HCT116 (cell line): ENCODE measurements around the gene HIC1. TPM values are rescaled to one million over a fixed set of nuclear protein-coding genes. Genes with fewer than 3 reads are reported as not detected.

Experiments
- ATAC-seq: fragments of 200-7000 bp; cut with Tn5 transposase; 2 replicates; pipeline ENCODE4 v1.9.1; 2020; ENCODE audit warnings: mild to moderate bottlenecking, moderate library complexity
- BruUV-seq: library from RNA; stranded (reverse); fragments of 400-500 nt; replicated peaks from 2 replicates; lab custom pipeline; 2021; lab: Mats Ljungman, UMichigan
- CTCF ChIA-PET: fragments of 300-600 bp; sonication (Branson Sonifier 250); formaldehyde crosslinking; loops from one replicate; lab custom pipeline; 2021; ENCODE audit warnings: antibody characterized with exemption; lab: Charles Lee
- POLR2A ChIA-PET: fragments of 300-600, 350-600 bp; sonication (Branson Sonifier 250); formaldehyde crosslinking; loops from one replicate; lab custom pipeline; 2021; ENCODE audit warnings: antibody characterized with exemption; lab: Charles Lee
- RAD21 ChIA-PET, 2 experiments: fragments of 300-600 bp; sonication (Branson Sonifier 250); formaldehyde crosslinking; loops; one replicate each; lab custom pipeline; 2023; ENCODE audit warnings: low total read pairs in 2 of 2; ENCODE audit not compliant: uncharacterized antibody in 2 of 2, unreplicated experiment in 2 of 2, low non-redundant PET in 1 of 2; lab: Charles Lee
- DNase-seq: peaks from one replicate; pipeline ENCODE4 v3.0.0-alpha.2; 2010; ENCODE audit warnings: low read depth, low spot score
- H2AFZ ChIP-seq: fragments of 200-600 bp; shearing (Covaris generic), sonication (generic); 2 replicates; pipeline ENCODE4 v1.6.1; 2017; ENCODE audit warnings: low read depth, mixed run types, mixed read lengths, antibody characterized with exemption, low read length; ENCODE audit not compliant: poor library complexity, severe bottlenecking
- H3K27ac ChIP-seq: 2 replicates; pipeline ENCODE4 v1.5.1; 2012; ENCODE audit warnings: low read depth, low read length
- H3K27me3 ChIP-seq: fragments of 200-600 bp; sonication (generic); 2 replicates; pipeline ENCODE4 v1.6.1; 2016; ENCODE audit warnings: mixed run types, low read length, mixed read lengths; ENCODE audit not compliant: insufficient read depth
- H3K36me3 ChIP-seq, 2 experiments: fragments of 200-500 bp in 1 of 2; fragments of 200-600 bp in 1 of 2; sonication (Bioruptor generic) in 1 of 2; sonication (generic) in 1 of 2; 2 replicates each; pipeline versions ENCODE4 v1.5.1 to v1.6.1; 2014 to 2016; ENCODE audit warnings: low read length in 2 of 2, inconsistent platforms in 1 of 2, mixed read lengths in 1 of 2, mixed run types in 1 of 2; ENCODE audit not compliant: insufficient read depth in 2 of 2, control insufficient read depth in 1 of 2
- H3K4me1 ChIP-seq, 2 experiments: fragments of 200-600 bp in 1 of 2; sonication (generic) in 1 of 2; 2 replicates each; pipeline versions ENCODE4 v1.5.1 to v1.6.1; 2012 to 2017; ENCODE audit warnings: low read length in 2 of 2, inconsistent platforms in 1 of 2, mild to moderate bottlenecking in 1 of 2, mixed read lengths in 1 of 2, mixed run types in 1 of 2, moderate library complexity in 1 of 2; ENCODE audit not compliant: insufficient read depth in 2 of 2, control insufficient read depth in 1 of 2
- H3K4me2 ChIP-seq: fragments of 200-600 bp; sonication (generic); 2 replicates; pipeline ENCODE4 v1.6.1; 2017; ENCODE audit warnings: mixed run types, low read length, mixed read lengths
- H3K4me3 ChIP-seq, 2 experiments: fragments of 200-600 bp in 1 of 2; sonication (generic) in 1 of 2; replicated peaks in 1 of 2; 2 replicates each; pipeline ENCODE4 v1.5.1; 2011 to 2016; ENCODE audit warnings: low read length in 2 of 2, control low read depth in 1 of 2, low read depth in 1 of 2, mild to moderate bottlenecking in 1 of 2, mixed read lengths in 1 of 2, mixed run types in 1 of 2
- H3K79me2 ChIP-seq: fragments of 200-600 bp; sonication (generic); 2 replicates; pipeline ENCODE4 v1.6.1; 2017; ENCODE audit warnings: mild to moderate bottlenecking, mixed run types, low read length, moderate library complexity, mixed read lengths; ENCODE audit not compliant: insufficient read depth
- H3K9ac ChIP-seq: fragments of 200-600 bp; sonication (generic); 2 replicates; pipeline ENCODE4 v1.6.1; 2016; ENCODE audit warnings: low read length, mixed read lengths
- H3K9me2 ChIP-seq: fragments of 200-600 bp; sonication (generic), shearing (Covaris generic); 2 replicates; pipeline ENCODE4 v1.6.1; 2017; ENCODE audit warnings: mixed run types, mild to moderate bottlenecking, moderate library complexity; ENCODE audit not compliant: insufficient read depth
- H3K9me3 ChIP-seq, 2 experiments: fragments of 200-500 bp in 1 of 2; fragments of 200-600 bp in 1 of 2; sonication (Bioruptor generic) in 1 of 2; sonication (generic) in 1 of 2; 2 replicates each; pipeline ENCODE4 v1.6.1; 2014 to 2017; ENCODE audit warnings: low read length in 2 of 2, mixed read lengths in 2 of 2, inconsistent platforms in 1 of 2, low read depth in 1 of 2, mild to moderate bottlenecking in 1 of 2, mixed run types in 1 of 2, moderate library complexity in 1 of 2; ENCODE audit not compliant: control insufficient read depth in 1 of 2, insufficient read depth in 1 of 2
- H4K20me1 ChIP-seq: fragments of 200-600 bp; sonication (generic), shearing (Covaris generic); 2 replicates; pipeline ENCODE4 v1.6.1; 2017; ENCODE audit warnings: mixed run types, mild to moderate bottlenecking, moderate library complexity; ENCODE audit not compliant: insufficient read depth
- FOSL1 ChIP-seq: IDR thresholded peaks from 2 replicates; pipeline ENCODE4 v1.6.1; 2012; ENCODE audit warnings: low read depth
- MAX ChIP-seq: IDR thresholded peaks from 2 replicates; pipeline ENCODE4 v1.6.1; 2012
- POLR2A ChIP-seq: IDR thresholded peaks from 2 replicates; pipeline ENCODE4 v1.7.0; 2011; ENCODE audit warnings: borderline replicate concordance; ENCODE audit not compliant: insufficient read depth, insufficient read length; ENCODE audit errors: extremely low read depth
- RAD21 ChIP-seq: IDR thresholded peaks from 2 replicates; pipeline ENCODE4 v1.6.1; 2012; ENCODE audit warnings: low read depth, mild to moderate bottlenecking
- REST ChIP-seq: IDR thresholded peaks from 2 replicates; pipeline ENCODE4 v1.6.1; 2012; ENCODE audit warnings: low read depth
- SIN3A ChIP-seq: IDR thresholded peaks from 2 replicates; pipeline ENCODE4 v1.6.1; 2012; ENCODE audit warnings: low read depth
- SRF ChIP-seq: IDR thresholded peaks from 2 replicates; pipeline ENCODE4 v1.6.1; 2012; ENCODE audit warnings: low read depth
- TCF7L2 ChIP-seq: IDR thresholded peaks from 2 replicates; pipeline ENCODE4 v1.7.0; 2011; ENCODE audit warnings: borderline replicate concordance, inconsistent platforms; ENCODE audit not compliant: insufficient read depth, insufficient read length; ENCODE audit errors: extremely low read depth
- ZFX ChIP-seq: fragments of 450-650 bp; IDR thresholded peaks from 2 replicates; pipeline ENCODE4 v1.6.1; 2017
- ZNF274 ChIP-seq: fragments of 200-500 bp; sonication (Bioruptor generic); IDR thresholded peaks from 2 replicates; pipeline ENCODE4 v1.6.1; 2014; ENCODE audit warnings: mild to moderate bottlenecking, low read depth, low read length, inconsistent platforms
- intact Hi-C: fragments of 100-400 bp; cut with micrococcal nuclease; formaldehyde crosslinking; loops from 2 replicates; pipeline ENCODE4 v1.10.0; 2022
- total RNA-seq: library from RNA; stranded (reverse); gene quantifications from one replicate; pipeline ENCODE4 v1.2.1, GENCODE V29; 2021; ENCODE audit not compliant: unreplicated experiment

HIC1 gene
- total RNA-seq, 1 experiment from 2014 or later = 0.64 TPM

GRCh38 chr17:2059547-2060384 lies 4.9 kb downstream of the HIC1 start:
- intact Hi-C loops = no loop called here
- Histone ChIP-seq H2AFZ (no peak overlapping the region), H3K79me2 (no peaks in the 10 kb centered on the region), H3K9ac (no peak overlapping the region), H3K4me3 (no peak overlapping the region), H3K4me1 (peaks cover 0 to 21% of the 10 kb centered on the region in 2 experiments; a peak in 3 of 4 replicates), H3K27ac (no peak overlapping the region), H3K36me3 (no peaks in the 10 kb centered on the region), H4K20me1 (no peaks in the 10 kb centered on the region), H3K9me3 (no peaks in the 10 kb centered on the region), H3K4me2 (no peak overlapping the region), H3K9me2 (no peaks in the 10 kb centered on the region), H3K27me3 (no peaks in the 10 kb centered on the region)
- RAD21 ChIA-PET = interaction anchor here in 1 of 2 experiments (2.1 kb wide), 1 partner anchor 185 kb away, joined by 21 read pairs; no protein-coding TSS in a partner anchor
- POLR2A ChIA-PET = no interaction called here
- CTCF ChIA-PET = interaction anchor here (1.2 to 8.0 kb wide), 3 partner anchors 84 to 185 kb away, joined by 5 to 200 read pairs (median 12); no protein-coding TSS in a partner anchor
- TF ChIP-seq ZFX = no peak
- no peak for TF ChIP-seq ZNF274
- TF ChIP-seq FOSL1 = no peak
- TF ChIP-seq MAX = no peak
- TF ChIP-seq SIN3A = no peak
- no peak for TF ChIP-seq SRF
- TF ChIP-seq REST = no peak
- TF ChIP-seq RAD21 = no peak
- no peak for TF ChIP-seq POLR2A
- no peak for TF ChIP-seq TCF7L2
- no TSS peak for BruUV-seq
- DNase-seq = no peak
- no peak for ATAC-seq
